ENCODE results near the gene PBX4.
"Not testable (repeated sequence)": the region's sequence is repeated elsewhere in the genome, so short reads cannot be mapped to it uniquely, and the experiment has no call there.

The PBX4 gene

DNA sequence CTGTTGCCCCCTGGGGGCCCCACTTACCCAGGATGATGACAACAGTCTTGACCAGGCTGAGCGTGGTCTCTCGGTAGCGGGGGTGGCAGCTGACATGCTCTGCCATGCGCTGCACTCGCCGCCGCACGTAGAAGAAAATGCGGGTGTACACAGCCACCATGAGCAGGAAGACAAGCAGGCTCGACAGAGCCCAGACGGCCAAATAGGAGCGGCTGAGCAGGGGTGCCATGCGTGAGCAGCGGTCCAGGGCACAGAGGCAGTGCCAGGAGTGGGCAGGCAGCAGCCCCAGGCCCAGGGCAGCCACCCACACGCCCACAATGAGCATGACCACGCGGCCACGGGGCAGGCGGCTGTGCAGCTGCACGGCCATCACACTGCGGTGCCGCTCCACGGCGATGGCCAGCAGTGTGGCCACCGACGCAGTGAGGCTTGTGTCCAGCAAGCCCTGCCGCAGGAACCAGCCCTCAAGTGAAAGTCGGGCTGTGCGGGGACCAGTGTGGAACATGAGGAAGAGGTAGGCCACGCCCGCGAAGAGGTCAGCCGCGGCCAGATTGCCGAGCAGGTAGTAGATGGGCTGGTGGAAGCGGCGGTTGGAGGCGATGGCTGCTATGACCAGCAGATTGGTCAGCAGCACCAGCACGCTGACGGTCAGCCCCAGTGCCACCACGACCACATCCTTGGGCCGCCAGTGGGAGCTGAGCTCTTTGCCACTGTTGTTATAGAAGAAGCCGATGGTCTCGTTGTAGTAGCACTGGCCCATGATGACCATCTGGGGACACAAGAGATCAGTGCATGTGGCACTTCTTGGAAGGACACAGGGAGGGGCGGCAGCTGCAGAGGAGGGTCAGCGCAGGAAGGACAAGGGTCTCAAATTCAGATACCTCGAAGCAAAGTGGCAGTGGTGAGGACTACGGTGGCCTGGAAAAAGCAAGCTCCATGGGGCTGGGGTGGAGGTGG lies 8.3 kb upstream of the PBX4 start:
- no peak for DNase-seq

GRCh38 chr19:19624032-19624570 lies 5.6 kb upstream of the PBX4 start:
- DNase-seq: no peak

DNA sequence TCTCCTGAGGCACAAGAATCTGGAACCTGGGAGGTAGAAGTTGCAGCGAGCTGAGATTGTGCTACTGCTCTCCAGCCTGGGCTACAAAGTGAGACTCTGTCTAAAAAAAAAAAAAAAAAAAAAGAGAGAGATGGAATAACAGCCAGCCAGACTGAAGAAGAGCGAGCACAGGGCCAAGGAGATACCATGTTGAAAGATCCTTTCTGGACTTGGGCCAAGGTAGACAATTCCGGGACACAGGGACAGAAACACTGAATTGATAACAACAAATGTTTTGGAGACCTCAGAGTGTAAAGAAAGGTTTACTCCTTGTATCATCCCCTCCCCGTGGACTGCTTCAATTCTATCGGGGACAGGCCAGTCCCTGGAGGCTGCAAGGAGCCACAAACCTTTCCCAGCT lies 4.9 kb upstream of the PBX4 start:
- DNase-seq: no peak

DNA sequence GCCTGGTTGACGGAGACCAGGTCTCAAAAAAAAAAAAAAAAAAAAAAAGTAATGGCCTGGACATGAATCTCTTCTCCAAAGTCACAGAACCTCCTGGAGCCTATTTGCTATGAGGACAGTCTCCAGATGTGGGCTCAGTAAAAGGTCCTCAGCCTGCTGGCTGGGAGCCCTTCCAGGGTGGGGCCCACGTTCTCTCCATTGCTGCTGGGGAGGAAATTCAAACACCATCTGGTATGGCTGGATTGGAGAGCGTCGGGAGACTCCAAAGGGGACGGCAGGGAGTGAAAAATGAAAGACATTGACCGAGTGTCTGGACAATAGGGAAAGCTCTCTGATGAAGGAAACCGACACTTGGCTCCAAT lies 1.3 kb upstream of the PBX4 start:
- DNase-seq: no peak

DNA sequence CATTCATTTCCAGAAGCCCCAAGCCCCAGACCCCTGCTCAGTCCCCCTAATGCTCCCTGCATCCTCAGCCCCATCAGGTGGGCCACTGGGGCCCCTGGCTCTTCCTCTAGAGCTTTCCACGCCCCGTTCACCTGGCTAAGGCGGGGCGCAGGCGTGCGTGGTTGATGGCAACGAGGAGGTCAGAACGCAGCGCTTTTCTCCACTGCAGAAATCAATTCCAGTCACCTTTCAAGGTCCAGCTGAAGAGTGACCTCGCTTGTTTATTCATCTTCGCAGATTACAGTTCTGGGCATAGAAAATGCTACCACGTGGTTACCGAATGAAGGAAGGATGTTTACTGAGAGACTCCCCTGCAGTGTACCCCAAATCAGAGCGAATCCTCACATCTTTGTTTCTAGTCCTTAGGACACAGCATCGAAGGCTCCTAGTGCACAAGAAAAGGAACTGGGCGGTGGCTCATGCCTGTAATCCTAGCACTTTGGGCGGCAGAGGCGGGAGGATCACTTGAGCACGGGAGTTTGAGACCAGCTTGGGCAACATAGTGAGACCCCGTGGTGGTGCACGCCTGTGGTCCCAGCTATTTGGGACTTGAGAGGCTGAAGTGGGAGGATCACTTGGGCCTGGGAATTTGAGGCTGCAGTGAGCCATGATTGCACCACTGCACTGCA lies 828 bp upstream of the PBX4 start:
- no peak for DNase-seq

- no peak for DNase-seq
These were observed 3.4 kb downstream of the PBX4 start for GRCh38 chr19:19615086-19615485.

GRCh38 chr19:19613506-19613905 lies 5.0 kb downstream of the PBX4 start:
- no peak for DNase-seq

DNA sequence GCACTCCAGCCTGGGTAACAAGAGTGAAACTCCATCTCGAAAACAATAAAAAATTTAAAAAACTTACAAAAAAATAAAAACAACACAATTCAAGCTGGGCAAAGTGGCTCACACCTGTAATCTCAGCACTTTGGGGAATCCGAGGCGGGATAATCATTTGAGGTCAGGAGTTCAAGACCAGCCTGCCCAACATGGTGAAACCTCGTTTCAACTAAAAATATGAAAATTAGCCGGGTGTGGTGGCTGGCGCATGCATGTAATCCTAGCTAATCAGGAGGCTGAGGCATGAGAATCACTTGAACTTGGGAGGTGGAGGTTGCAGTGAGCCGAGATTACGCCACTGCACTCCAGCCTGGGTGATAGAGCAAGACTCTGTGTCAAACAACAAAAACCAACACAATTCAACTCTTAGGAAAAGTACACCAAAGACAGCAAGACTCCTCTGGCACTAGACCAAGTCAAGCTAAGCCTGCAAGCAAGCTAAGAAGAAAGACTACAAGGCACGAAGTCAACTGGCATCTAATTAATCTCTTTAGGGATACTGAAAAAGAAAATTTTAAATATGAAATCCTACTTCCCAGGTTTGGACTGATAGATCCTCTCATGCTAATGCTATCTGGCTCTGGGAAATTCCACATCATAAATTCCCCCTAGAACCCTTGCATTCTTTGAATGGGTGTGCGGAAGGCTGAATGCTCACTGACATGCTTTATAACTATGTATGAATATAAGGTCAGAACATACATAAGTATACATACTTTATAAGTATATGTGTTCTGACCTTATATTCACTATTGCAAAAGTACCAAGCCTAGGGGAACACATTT lies 7.9 kb downstream of the PBX4 start:
- DNase-seq: no peak

DNA sequence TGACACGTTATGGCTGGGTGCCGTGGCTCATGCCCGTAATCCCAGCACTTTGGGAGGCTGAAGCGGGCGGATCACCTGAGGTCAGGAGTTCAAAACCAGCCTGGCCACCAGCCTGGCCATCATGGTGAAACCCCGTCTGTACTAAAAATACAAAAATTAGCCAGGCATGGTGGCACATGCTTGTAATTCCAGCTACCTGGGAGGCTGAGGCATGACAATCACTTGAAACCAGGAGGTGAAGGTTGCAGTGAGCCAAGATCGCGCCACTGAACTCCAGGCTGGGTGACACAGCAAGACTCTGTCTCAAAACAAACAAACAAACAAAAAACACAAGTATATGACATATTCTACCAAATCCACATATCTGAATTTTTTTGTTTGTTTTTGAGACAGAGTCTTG lies 11.8 kb downstream of the PBX4 start:
- not testable (repeated sequence) for DNase-seq

DNA sequence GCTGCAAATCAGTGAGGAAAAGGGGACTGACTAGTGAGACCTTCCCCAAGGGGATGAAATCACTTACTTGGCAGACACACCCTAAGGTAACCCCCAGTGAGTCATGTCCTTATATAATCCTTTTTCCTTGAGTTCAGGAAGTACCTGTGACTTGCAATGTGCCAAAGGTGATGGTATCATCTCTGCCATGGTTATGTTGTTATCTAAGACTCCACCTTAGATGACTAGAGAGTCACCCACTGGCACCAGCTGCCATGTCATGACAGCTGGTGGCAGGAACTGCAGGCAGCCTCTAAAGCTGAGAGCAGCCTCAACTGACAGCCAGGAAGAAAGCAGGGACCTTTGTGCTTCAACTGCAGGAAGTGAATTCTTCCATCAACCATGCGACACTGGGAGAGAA lies 12.5 kb downstream of the PBX4 start:
- DNase-seq: no peak

DNA sequence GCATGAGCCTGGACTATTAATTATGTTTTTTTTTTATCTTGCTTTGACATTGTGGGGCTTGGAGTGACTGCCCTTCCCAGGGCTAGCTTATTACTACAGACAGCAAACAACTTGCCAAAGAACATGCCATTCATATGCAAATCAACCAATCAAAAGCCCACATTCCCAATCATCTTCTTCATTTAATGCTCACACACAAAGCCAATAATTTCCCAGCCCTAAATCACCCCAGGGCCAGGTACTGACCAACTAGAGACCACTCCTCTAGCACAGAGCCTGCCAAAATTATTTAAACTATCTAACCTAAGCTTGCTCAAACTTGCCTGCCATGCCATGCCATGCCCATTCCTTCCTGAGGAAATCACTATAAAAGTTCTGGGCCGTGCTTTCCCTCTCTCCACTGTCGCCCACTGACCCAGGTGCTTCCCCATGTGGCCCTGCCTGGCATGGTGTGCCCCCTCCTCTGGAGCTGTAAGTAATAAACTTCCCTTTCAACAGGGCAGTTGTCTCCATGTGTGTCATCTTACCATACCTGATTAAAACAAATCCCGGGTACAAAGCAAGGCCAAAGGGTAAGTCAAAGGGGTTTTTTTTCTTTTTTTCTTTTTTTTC lies 15.7 kb downstream of the PBX4 start:
- no peak for DNase-seq

- no peak for DNase-seq
These were observed 16.3 kb downstream of the PBX4 start for GRCh38 chr19:19602136-19602712.

DNA sequence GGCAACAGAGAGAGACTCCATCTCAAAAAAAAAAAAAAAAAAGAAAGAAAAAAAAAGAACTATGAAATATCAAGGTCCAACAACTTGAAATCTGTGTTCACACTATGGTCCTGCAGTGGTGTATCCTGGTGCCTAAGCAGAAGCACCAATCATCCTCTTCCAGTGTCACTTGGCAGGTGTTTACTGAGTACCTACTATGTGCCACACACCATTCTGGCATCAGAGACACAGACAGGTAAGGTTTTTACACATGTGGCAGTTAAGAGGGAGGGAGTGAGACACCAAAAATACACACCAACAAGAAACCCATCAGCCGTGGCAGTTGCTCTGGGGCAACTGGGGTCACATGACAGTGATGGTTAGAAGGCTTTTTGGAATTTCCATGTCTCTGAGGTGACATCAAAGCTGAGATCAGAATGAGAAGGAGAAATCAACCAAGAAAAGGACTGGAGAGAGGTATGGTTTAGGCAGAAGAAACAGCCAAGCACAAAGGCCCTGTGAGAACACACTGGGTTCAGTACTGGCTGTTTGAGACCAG lies 17.6 kb downstream of the PBX4 start:
- no peak for DNase-seq

DNA sequence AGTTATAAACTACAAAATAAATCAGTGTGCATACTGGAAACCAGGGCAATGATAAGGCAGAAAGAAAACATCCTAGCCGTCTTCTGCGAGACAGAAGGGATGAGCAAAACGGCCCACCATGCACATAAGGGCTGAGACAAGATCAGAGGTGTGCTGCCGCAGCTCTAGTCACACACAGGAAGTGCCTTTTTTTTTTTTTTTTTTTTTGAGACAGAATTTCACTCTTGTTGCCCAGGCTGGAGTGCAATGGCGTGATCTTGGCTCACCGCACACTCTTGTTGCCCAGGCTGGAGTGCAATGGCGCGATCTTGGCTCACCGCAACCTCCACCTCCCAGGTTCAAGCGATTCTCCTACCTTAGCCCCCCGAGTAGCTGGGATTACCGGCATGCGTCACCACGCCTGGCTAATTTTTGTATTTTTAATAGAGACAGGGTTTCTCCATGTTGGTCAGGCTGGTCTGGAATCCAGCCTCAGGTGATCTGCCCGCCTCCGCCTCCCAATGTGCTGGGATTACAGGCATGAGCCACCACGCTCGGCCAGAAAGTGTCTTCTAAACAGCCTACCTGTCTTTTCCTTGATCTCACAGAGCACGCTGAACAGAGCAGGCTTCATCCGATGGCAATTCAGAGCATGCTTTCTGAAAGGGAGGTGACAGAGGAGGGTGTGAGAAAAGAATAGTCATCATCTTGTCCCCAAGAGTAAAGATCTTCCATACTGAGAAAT lies 19.6 kb downstream of the PBX4 start:
- DNase-seq: not testable (repeated sequence)

DNA sequence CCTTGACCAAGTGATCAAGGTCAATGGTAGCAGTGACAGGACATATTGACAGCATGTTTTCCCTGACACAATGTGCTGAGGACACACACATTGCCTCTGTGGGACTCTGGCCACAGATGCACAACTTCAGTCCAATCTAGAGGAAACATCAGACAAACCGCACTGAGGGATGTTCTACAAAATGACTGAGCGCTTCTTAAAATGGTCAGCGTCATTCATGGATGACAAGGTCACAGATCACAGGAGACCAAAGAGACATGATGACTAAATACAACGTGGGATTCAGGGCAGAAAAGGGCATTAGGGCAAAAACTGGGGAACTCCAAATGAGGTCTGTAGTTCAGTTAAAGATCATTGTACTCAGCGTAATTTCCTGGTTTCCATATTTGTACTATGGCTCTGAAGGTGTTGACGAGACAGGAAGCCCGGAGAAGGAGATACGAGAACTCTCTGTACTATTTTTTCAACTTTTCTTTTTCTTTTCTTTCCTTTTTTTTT lies 20.6 kb downstream of the PBX4 start:
- no peak for DNase-seq

DNA sequence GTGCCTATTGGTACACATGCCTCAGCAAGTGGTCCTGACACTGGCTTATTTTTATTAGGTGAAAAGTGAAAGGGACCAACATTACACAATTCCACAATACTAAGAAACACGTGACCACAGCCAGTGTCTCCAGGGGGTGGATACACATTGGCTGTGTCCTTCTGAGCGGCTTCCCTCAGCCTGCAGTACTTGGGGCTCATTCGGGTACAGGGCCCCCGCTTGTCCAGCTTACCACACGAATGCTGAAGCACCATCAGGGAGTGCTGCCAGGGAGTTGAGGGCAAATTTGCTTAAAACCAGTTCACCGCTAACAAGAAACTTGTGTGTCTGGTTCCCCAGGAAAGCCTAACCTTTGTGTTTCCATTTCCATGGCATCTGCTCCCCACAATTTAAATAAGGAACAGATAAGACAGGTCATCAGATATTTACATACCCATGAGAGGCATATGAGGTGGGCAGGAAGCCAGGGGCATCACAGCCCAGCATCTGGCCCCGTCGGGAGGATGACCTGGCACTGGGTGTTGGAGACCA lies 23.3 kb downstream of the PBX4 start:
- DNase-seq: no peak

GRCh38 chr19:19594381-19594780 lies 24.1 kb downstream of the PBX4 start:
- DNase-seq: no peak

GRCh38 chr19:19592690-19593089 lies 25.8 kb downstream of the PBX4 start:
- DNase-seq: no peak

GRCh38 chr19:19591133-19591825 lies 27.2 kb downstream of the PBX4 start:
- DNase-seq: peak; percentile 29

- DNase-seq: no peak
These were observed 29.9 kb downstream of the PBX4 start for GRCh38 chr19:19588546-19588945.

Measured in SIG-M5 (cell line).